ENCODE data around the gene PSKH1.

PSKH1 gene

GRCh38 chr16:67886387-67886786, 6.7 kb upstream of the PSKH1 start:
- TF ChIP-seq TEAD4 (IDR thresholded peaks at IDR 0.05), result no peak
- no peak for TF ChIP-seq REST (IDR thresholded peaks at IDR 0.05; ENCODE audit: low read depth)
- TF ChIP-seq MAX (IDR thresholded peaks at IDR 0.05), result no peak
- no peak for TF ChIP-seq NFIC (IDR thresholded peaks at IDR 0.05)
- no peak for TF ChIP-seq FOXM1 (IDR thresholded peaks at IDR 0.05; ENCODE audit: borderline replicate concordance, low read depth)
- no peak for TF ChIP-seq ZBTB7A (IDR thresholded peaks at IDR 0.05; ENCODE audit: low read depth)
- TF ChIP-seq TCF12 (IDR thresholded peaks at IDR 0.05; ENCODE audit: low read depth), result no peak
- no peak for TF ChIP-seq TAF1 (IDR thresholded peaks at IDR 0.05; ENCODE audit: low read depth)
- no peak for TF ChIP-seq YY1 (IDR thresholded peaks at IDR 0.05; ENCODE audit: low read depth)
- TF ChIP-seq EP300 (IDR thresholded peaks at IDR 0.05; ENCODE audit: borderline replicate concordance), result no peak
- no peak for TF ChIP-seq RAD21 (IDR thresholded peaks at IDR 0.05; ENCODE audit: low read depth)
- TF ChIP-seq CEBPB (IDR thresholded peaks at IDR 0.05), result no peak

- TF ChIP-seq EGR1 (IDR thresholded peaks at IDR 0.05) (no peak), TAF1 (IDR thresholded peaks at IDR 0.05; ENCODE audit: low read depth) (no peak), ZBTB7A (IDR thresholded peaks at IDR 0.05; ENCODE audit: low read depth) (no peak), USF1 (IDR thresholded peaks at IDR 0.05) (no peak), RAD21 (IDR thresholded peaks at IDR 0.05; ENCODE audit: low read depth) (no peak), REST (IDR thresholded peaks at IDR 0.05; ENCODE audit: low read depth) (no peak), NFIC (IDR thresholded peaks at IDR 0.05) (no peak), EP300 (IDR thresholded peaks at IDR 0.05; ENCODE audit: borderline replicate concordance) (no peak), FOXM1 (IDR thresholded peaks at IDR 0.05; ENCODE audit: borderline replicate concordance, low read depth) (no peak), TEAD4 (IDR thresholded peaks at IDR 0.05) (no peak), CEBPB (IDR thresholded peaks at IDR 0.05) (no peak), TCF12 (IDR thresholded peaks at IDR 0.05; ENCODE audit: low read depth) (no peak), YY1 (IDR thresholded peaks at IDR 0.05; ENCODE audit: low read depth) (no peak), CREB1 (IDR thresholded peaks at IDR 0.05; ENCODE audit: low read depth) (no peak), MAX (IDR thresholded peaks at IDR 0.05) (no peak)
These were observed 4.7 kb upstream of the PSKH1 start for GRCh38 chr16:67888331-67888730.

- TF ChIP-seq ZBTB7A (IDR thresholded peaks at IDR 0.05; ENCODE audit: low read depth), result no peak
- TF ChIP-seq REST (IDR thresholded peaks at IDR 0.05; ENCODE audit: low read depth), result no peak
- TF ChIP-seq RAD21 (IDR thresholded peaks at IDR 0.05; ENCODE audit: low read depth), result no peak
- TF ChIP-seq MAX (IDR thresholded peaks at IDR 0.05), result no peak
- no peak for TF ChIP-seq CEBPB (IDR thresholded peaks at IDR 0.05)
- TF ChIP-seq NFIC (IDR thresholded peaks at IDR 0.05), result no peak
- no peak for TF ChIP-seq CREB1 (IDR thresholded peaks at IDR 0.05; ENCODE audit: low read depth)
- TF ChIP-seq TCF12 (IDR thresholded peaks at IDR 0.05; ENCODE audit: low read depth), result no peak
- no peak for TF ChIP-seq EGR1 (IDR thresholded peaks at IDR 0.05)
- no peak for TF ChIP-seq FOXM1 (IDR thresholded peaks at IDR 0.05; ENCODE audit: borderline replicate concordance, low read depth)
- no peak for TF ChIP-seq USF1 (IDR thresholded peaks at IDR 0.05)
- no peak for TF ChIP-seq TAF1 (IDR thresholded peaks at IDR 0.05; ENCODE audit: low read depth)
- TF ChIP-seq EP300 (IDR thresholded peaks at IDR 0.05; ENCODE audit: borderline replicate concordance), result no peak
These were observed 679 bp upstream of the PSKH1 start for GRCh38 chr16:67892375-67892774.

GRCh38 chr16:67893743-67894399, 817 bp downstream of the PSKH1 start:
- TF ChIP-seq REST (IDR thresholded peaks at IDR 0.05; ENCODE audit: low read depth) (no peak), FOXM1 (IDR thresholded peaks at IDR 0.05; ENCODE audit: borderline replicate concordance, low read depth) (no peak), USF1 (IDR thresholded peaks at IDR 0.05) (no peak), EGR1 (IDR thresholded peaks at IDR 0.05) (no peak), RAD21 (IDR thresholded peaks at IDR 0.05; ENCODE audit: low read depth) (no peak), TAF1 (IDR thresholded peaks at IDR 0.05; ENCODE audit: low read depth) (no peak), CEBPB (IDR thresholded peaks at IDR 0.05) (no peak), TEAD4 (IDR thresholded peaks at IDR 0.05) (no peak), ZBTB7A (IDR thresholded peaks at IDR 0.05; ENCODE audit: low read depth) (no peak)

Data from Ishikawa (cell line).